ENCODE data around the gene GOLGA6B.

GRCh38 chr15:72682772-72683171, 28.3 kb downstream of the GOLGA6B start:
- TF ChIP-seq CTCF (IDR thresholded peaks at IDR 0.05) (no peak), IRF2 (CRISPR knock-in tag; IDR thresholded peaks at IDR 0.05; ENCODE audit: borderline replicate concordance, low read depth) (no peak), NR3C1 (CRISPR knock-in tag; conservative IDR thresholded peaks at IDR 0.05; ENCODE audit: low read depth) (no peak), NR2C2 (CRISPR knock-in tag; IDR thresholded peaks at IDR 0.05) (no peak), IRF1 (CRISPR knock-in tag; IDR thresholded peaks at IDR 0.05) (no peak), HMGXB4 (CRISPR knock-in tag; IDR thresholded peaks at IDR 0.05) (no peak), JUN (CRISPR knock-in tag; IDR thresholded peaks at IDR 0.05) (no peak), SP1 (CRISPR knock-in tag; conservative IDR thresholded peaks at IDR 0.05) (no peak), E2F5 (CRISPR knock-in tag; IDR thresholded peaks at IDR 0.05) (no peak), RELA (CRISPR knock-in tag; IDR thresholded peaks at IDR 0.05; ENCODE audit: borderline replicate concordance) (no peak), MAX (CRISPR knock-in tag; IDR thresholded peaks at IDR 0.05) (no peak), FOXP1 (CRISPR knock-in tag; IDR thresholded peaks at IDR 0.05; ENCODE audit: borderline replicate concordance) (no peak), CBFB (CRISPR knock-in tag; IDR thresholded peaks at IDR 0.05; ENCODE audit: low read depth) (no peak)
